SK-N-SH (cell line): ENCODE data around the gene PCSK5. TPM values are rescaled to one million over a fixed set of nuclear protein-coding genes. Genes with fewer than 3 reads are reported as not detected.

Experiments
- CTCF ChIA-PET: fragments of 300-600, 350-600 bp; formaldehyde crosslinking; extraction: SDS; loops from one replicate; lab custom pipeline; 2021; lab: Yijun Ruan, JAX
- POLR2A ChIA-PET: fragments of 350-600 bp; sonication (Branson Sonifier 250); formaldehyde crosslinking; extraction: SDS; loops from one replicate; lab custom pipeline; 2020; ENCODE audit warnings: antibody characterized with exemption, inconsistent platforms; lab: Yijun Ruan, JAX
- DNase-seq: peaks from one replicate; pipeline ENCODE4 v3.0.0; 2012
- H2AFZ ChIP-seq: fragments of 200-600 bp; sonication (generic); 2 replicates; pipeline ENCODE4 v1.8.1; 2016; ENCODE audit warnings: antibody characterized with exemption, mild to moderate bottlenecking, low read depth
- H3F3A ChIP-seq: fragments of 200-600 bp; sonication (generic); replicated peaks from 2 replicates; pipeline ENCODE3; 2016; ENCODE audit warnings: antibody characterized with exemption, mild to moderate bottlenecking; ENCODE audit not compliant: insufficient read depth
- H3K27ac ChIP-seq, 2 experiments: fragments of 200-500 bp in 1 of 2; fragments of 200-600 bp in 1 of 2; sonication (Bioruptor generic) in 1 of 2; sonication (generic), shearing (Covaris generic) in 1 of 2; 2 replicates each; pipeline versions ENCODE4 v1.5.1 to v1.6.1; 2014 to 2016; ENCODE audit warnings: low read depth in 2 of 2, inconsistent platforms in 1 of 2, low read length in 1 of 2, mild to moderate bottlenecking in 1 of 2, mixed read lengths in 1 of 2
- H3K27me3 ChIP-seq: fragments of 200-600 bp; sonication (generic), shearing (Covaris generic); 2 replicates; pipeline ENCODE4 v1.6.1; 2016; ENCODE audit warnings: mixed run types; ENCODE audit not compliant: insufficient read depth
- H3K36me3 ChIP-seq, 2 experiments: fragments of 200-500 bp in 1 of 2; fragments of 200-600 bp in 1 of 2; sonication (Bioruptor generic) in 1 of 2; sonication (generic) in 1 of 2; replicated peaks in 1 of 2; 2 replicates each; pipeline versions ENCODE3 to v1.5.1; 2014 to 2016; ENCODE audit warnings: low read length in 1 of 2, mild to moderate bottlenecking in 1 of 2; ENCODE audit not compliant: insufficient read depth in 2 of 2, control insufficient read depth in 1 of 2
- H3K4me1 ChIP-seq, 2 experiments: fragments of 200-500 bp in 1 of 2; fragments of 200-600 bp in 1 of 2; sonication (Bioruptor generic) in 1 of 2; sonication (generic), shearing (Covaris generic) in 1 of 2; 2 replicates each; pipeline versions ENCODE4 v1.5.1 to v1.6.1; 2014 to 2016; ENCODE audit warnings: low read depth in 1 of 2, low read length in 1 of 2, mixed run types in 1 of 2; ENCODE audit not compliant: insufficient read depth in 2 of 2, control insufficient read depth in 1 of 2
- H3K4me2 ChIP-seq: fragments of 200-600 bp; sonication (generic), shearing (Covaris generic); 2 replicates; pipeline ENCODE4 v1.6.1; 2017; ENCODE audit warnings: mixed run types
- H3K4me3 ChIP-seq, 2 experiments: fragments of 200-500 bp in 1 of 2; fragments of 200-600 bp in 1 of 2; sonication (Bioruptor generic) in 1 of 2; sonication (generic), shearing (Covaris generic) in 1 of 2; 2 replicates each; pipeline versions ENCODE4 v1.5.1 to v1.8.1; 2014 to 2016; ENCODE audit warnings: low read depth in 2 of 2, inconsistent platforms in 1 of 2, low read length in 1 of 2, mild to moderate bottlenecking in 1 of 2, mixed read lengths in 1 of 2, moderate library complexity in 1 of 2
- H3K79me2 ChIP-seq: fragments of 200-600 bp; sonication (generic); 2 replicates; pipeline ENCODE4 v1.8.1; 2017; ENCODE audit warnings: mild to moderate bottlenecking; ENCODE audit not compliant: insufficient read depth
- H3K9ac ChIP-seq: fragments of 200-600 bp; sonication (generic); 2 replicates; pipeline ENCODE4 v1.6.1; 2017; ENCODE audit warnings: mixed run types
- H3K9me2 ChIP-seq: fragments of 200-600 bp; sonication (generic); 2 replicates; pipeline ENCODE4 v1.6.1; 2017; ENCODE audit warnings: mixed run types
- H3K9me3 ChIP-seq: fragments of 200-600 bp; sonication (generic); 2 replicates; pipeline ENCODE4 v1.6.1; 2017; ENCODE audit warnings: mixed run types, mild to moderate bottlenecking, moderate library complexity
- H4K20me1 ChIP-seq: fragments of 200-600 bp; sonication (generic); 2 replicates; pipeline ENCODE4 v1.6.1; 2017; ENCODE audit warnings: mild to moderate bottlenecking, mixed run types; ENCODE audit not compliant: insufficient read depth
- EP300 ChIP-seq, 2 experiments: IDR thresholded peaks; 2 replicates each; pipeline versions ENCODE4 v1.4.0 to v1.6.1; 2012; ENCODE audit warnings: borderline replicate concordance in 1 of 2, low read depth in 1 of 2, low read length in 1 of 2
- EZH2phosphoT487 ChIP-seq: fragments of 200-600 bp; sonication (generic); IDR thresholded peaks from 2 replicates; pipeline ENCODE4 v1.6.1; 2017; ENCODE audit warnings: low read depth, mixed run types, mild to moderate bottlenecking, antibody characterized with exemption, moderate library complexity, borderline replicate concordance
- FOSL2 ChIP-seq: IDR thresholded peaks from 2 replicates; pipeline ENCODE4 v1.4.0; 2012; ENCODE audit warnings: low read depth, mild to moderate bottlenecking, moderate library complexity, borderline replicate concordance
- GATA2 ChIP-seq: sonication (generic); formaldehyde crosslinking; IDR thresholded peaks from 2 replicates; pipeline ENCODE4 v1.5.0; 2020; ENCODE audit warnings: mild to moderate bottlenecking, missing genetic modification reagents
- MEF2A ChIP-seq: IDR thresholded peaks from 2 replicates; pipeline ENCODE4 v1.4.0; 2012; ENCODE audit warnings: low read depth, borderline replicate concordance
- RAD21 ChIP-seq: IDR thresholded peaks from 2 replicates; pipeline ENCODE4 v1.6.1; 2012; ENCODE audit warnings: mild to moderate bottlenecking, low read length
- RFX5 ChIP-seq: IDR thresholded peaks from 2 replicates; pipeline ENCODE4 v1.6.1; 2012; ENCODE audit warnings: mild to moderate bottlenecking, improper control_type of control experiment, low read length
- TAF1 ChIP-seq: IDR thresholded peaks from 2 replicates; pipeline ENCODE4 v1.6.1; 2012; ENCODE audit warnings: low read depth, mild to moderate bottlenecking, low read length, moderate library complexity, borderline replicate concordance
- YY1 ChIP-seq: IDR thresholded peaks from 2 replicates; pipeline ENCODE4 v1.4.0; 2012; ENCODE audit warnings: low read depth, mild to moderate bottlenecking
- WGBS: methylation state at CpG from one replicate; pipeline ENCODE4 v1.1.6; 2017; ENCODE audit warnings: low lambda C conversion rate; 5-methylcytosine and 5-hydroxymethylcytosine counted together
- polyA plus RNA-seq, 3 experiments: library from polyadenylated mRNA; depleted of rRNA; stranded (reverse); fragments of >200 nt; gene quantifications; 2 replicates each; pipeline ENCODE4 v1.2.3, GENCODE V29; 2012
- TF ChIP-seq, protein P1 (sequence below): IDR thresholded peaks from 2 replicates; pipeline ENCODE4 v1.4.0; 2012; ENCODE audit warnings: low read depth, borderline replicate concordance
- TF ChIP-seq, protein P2 (sequence below): fragments of 200-600 bp; sonication (generic); IDR thresholded peaks from 2 replicates; pipeline ENCODE4 v1.6.1; 2017; ENCODE audit warnings: antibody characterized with exemption, mild to moderate bottlenecking, moderate library complexity
- TF ChIP-seq, protein P3 (sequence below): IDR thresholded peaks from 2 replicates; pipeline ENCODE4 v1.4.0; 2012; ENCODE audit warnings: low read depth

The PCSK5 gene
- polyA plus RNA-seq, 1 of the 3 experiments (the other 2 are of a cell fraction): 0.08 TPM

DNA sequence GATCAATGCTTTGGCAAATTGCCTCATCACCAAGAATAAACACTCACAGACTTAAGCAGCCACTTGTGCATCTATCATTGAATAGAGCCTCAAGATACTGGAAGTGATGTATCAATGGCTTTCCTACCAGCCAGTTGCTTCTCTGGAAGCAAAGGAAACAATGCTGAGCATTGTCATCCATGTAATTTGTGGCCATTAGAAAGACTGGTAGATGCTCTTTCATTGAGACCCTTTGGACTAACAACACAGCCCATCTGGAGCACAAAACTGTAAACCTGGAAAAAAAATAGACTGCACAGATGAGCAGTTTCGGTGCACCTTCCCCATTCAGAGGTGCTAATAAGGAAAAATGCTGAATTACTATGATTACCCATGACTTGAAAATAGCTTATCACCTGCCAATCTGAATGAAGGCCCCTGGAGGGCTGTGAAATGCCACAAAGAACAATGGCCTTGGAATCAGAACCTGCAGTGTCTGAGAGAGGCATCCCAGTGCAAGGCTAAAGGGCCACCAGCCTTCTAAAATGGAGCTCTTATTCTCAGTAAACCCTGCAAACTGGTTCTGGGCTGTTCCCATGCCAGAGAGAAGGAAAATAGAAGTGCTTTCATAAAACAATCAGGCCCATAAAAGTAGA is 376.3 kb downstream of the PCSK5 start:
- CTCF ChIA-PET: no interaction called here
- H3K36me3 ChIP-seq: no peaks in the 10 kb centered on the region
- H3K79me2 ChIP-seq: no peaks in the 10 kb centered on the region
- POLR2A ChIA-PET: no interaction called here
- H3K27me3 ChIP-seq: no peaks in the 10 kb centered on the region
- TF ChIP-seq YY1: no peak
- TF ChIP-seq RAD21: no peak
- TF ChIP-seq GATA2 (CRISPR knock-in tag): no peak
- TF ChIP-seq, protein P1, sequence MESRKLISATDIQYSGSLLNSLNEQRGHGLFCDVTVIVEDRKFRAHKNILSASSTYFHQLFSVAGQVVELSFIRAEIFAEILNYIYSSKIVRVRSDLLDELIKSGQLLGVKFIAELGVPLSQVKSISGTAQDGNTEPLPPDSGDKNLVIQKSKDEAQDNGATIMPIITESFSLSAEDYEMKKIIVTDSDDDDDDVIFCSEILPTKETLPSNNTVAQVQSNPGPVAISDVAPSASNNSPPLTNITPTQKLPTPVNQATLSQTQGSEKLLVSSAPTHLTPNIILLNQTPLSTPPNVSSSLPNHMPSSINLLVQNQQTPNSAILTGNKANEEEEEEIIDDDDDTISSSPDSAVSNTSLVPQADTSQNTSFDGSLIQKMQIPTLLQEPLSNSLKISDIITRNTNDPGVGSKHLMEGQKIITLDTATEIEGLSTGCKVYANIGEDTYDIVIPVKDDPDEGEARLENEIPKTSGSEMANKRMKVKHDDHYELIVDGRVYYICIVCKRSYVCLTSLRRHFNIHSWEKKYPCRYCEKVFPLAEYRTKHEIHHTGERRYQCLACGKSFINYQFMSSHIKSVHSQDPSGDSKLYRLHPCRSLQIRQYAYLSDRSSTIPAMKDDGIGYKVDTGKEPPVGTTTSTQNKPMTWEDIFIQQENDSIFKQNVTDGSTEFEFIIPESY: no peak
- no peak for TF ChIP-seq FOSL2
- TF ChIP-seq MEF2A: no peak
- TF ChIP-seq, protein P2, sequence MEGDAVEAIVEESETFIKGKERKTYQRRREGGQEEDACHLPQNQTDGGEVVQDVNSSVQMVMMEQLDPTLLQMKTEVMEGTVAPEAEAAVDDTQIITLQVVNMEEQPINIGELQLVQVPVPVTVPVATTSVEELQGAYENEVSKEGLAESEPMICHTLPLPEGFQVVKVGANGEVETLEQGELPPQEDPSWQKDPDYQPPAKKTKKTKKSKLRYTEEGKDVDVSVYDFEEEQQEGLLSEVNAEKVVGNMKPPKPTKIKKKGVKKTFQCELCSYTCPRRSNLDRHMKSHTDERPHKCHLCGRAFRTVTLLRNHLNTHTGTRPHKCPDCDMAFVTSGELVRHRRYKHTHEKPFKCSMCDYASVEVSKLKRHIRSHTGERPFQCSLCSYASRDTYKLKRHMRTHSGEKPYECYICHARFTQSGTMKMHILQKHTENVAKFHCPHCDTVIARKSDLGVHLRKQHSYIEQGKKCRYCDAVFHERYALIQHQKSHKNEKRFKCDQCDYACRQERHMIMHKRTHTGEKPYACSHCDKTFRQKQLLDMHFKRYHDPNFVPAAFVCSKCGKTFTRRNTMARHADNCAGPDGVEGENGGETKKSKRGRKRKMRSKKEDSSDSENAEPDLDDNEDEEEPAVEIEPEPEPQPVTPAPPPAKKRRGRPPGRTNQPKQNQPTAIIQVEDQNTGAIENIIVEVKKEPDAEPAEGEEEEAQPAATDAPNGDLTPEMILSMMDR: no peak
- no peak for TF ChIP-seq EP300 (IDR thresholded peaks at IDR 0.05; ENCODE audit: borderline replicate concordance in 1 of 2, low read depth in 1 of 2, low read length in 1 of 2)
- TF ChIP-seq, all 33 proteins: peak for 0
- no peaks in the 10 kb centered on the region for H3F3A ChIP-seq
- no peak overlapping the region for H3K27ac ChIP-seq
- H3K4me2 ChIP-seq: no peak overlapping the region
- no peaks in the 10 kb centered on the region for H3K9me3 ChIP-seq
- no peak overlapping the region for H2AFZ ChIP-seq
- H3K9ac ChIP-seq: no peak overlapping the region
- H4K20me1 ChIP-seq: no peaks in the 10 kb centered on the region
- no peaks in the 10 kb centered on the region for H3K9me2 ChIP-seq
- no peak overlapping the region for H3K4me3 ChIP-seq
- H3K4me1 ChIP-seq: no peaks in the 10 kb centered on the region
- no peak for DNase-seq
- WGBS: 0% methylated on average over 1 of the region's 1 CpG

DNA sequence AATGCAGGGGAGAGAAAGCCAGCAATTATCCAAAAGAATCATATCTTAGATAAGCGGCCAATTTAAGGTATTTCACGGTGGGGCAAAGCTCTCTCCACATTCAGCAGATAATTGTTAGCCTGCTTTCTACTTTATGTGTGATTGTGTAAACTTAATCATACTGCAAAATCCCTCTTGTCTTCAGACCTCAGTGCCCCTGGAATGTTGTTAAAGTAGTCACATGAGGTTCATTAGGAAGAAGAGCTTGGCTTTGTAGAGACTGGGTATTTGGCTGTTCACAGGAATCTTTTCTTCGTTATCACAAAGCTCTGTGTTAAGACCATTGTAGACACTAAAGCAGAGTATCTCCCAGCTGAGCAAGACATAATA is 376.8 kb downstream of the PCSK5 start:
- POLR2A ChIA-PET: no interaction called here
- CTCF ChIA-PET: no interaction called here
- no peaks in the 10 kb centered on the region for H3K4me1 ChIP-seq
- H3K9ac ChIP-seq: no peak overlapping the region
- H3F3A ChIP-seq: no peaks in the 10 kb centered on the region
- H2AFZ ChIP-seq: no peak overlapping the region
- no peaks in the 10 kb centered on the region for H3K9me3 ChIP-seq
- H3K79me2 ChIP-seq: no peaks in the 10 kb centered on the region
- no peaks in the 10 kb centered on the region for H3K27me3 ChIP-seq
- H4K20me1 ChIP-seq: no peaks in the 10 kb centered on the region
- H3K4me3 ChIP-seq: no peak overlapping the region
- no peaks in the 10 kb centered on the region for H3K36me3 ChIP-seq
- no peak for TF ChIP-seq RAD21
- TF ChIP-seq, protein P1: no peak
- TF ChIP-seq TAF1: no peak
- no peak for TF ChIP-seq EZH2phosphoT487
- TF ChIP-seq, protein P3, sequence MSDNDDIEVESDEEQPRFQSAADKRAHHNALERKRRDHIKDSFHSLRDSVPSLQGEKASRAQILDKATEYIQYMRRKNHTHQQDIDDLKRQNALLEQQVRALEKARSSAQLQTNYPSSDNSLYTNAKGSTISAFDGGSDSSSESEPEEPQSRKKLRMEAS: no peak
- TF ChIP-seq RFX5: no peak
- 10% methylated on average over 3 of the region's 3 CpGs for WGBS
- no peak overlapping the region for H3K27ac ChIP-seq
- H3K9me2 ChIP-seq: no peaks in the 10 kb centered on the region
- H3K4me2 ChIP-seq: no peak overlapping the region
- no peak for DNase-seq
